Panc1 (cell line): ENCODE data around the gene ATG13. TPM values are rescaled to one million over a fixed set of nuclear protein-coding genes. Genes with fewer than 3 reads are reported as not detected.

ENCODE experiments used
- ATAC-seq: fragments of 200-7000 bp; cut with Tn5 transposase; 2 replicates; pipeline ENCODE4 v1.9.1; 2020; ENCODE audit warnings: mild to moderate bottlenecking, moderate library complexity
- BruUV-seq: library from RNA; stranded (reverse); fragments of 400-500 nt; replicated peaks from 2 replicates; lab custom pipeline; 2021; lab: Mats Ljungman, UMichigan
- CTCF ChIA-PET: fragments of 300-600 bp; sonication (Branson Sonifier 250); formaldehyde crosslinking; loops from one replicate; lab custom pipeline; 2022; ENCODE audit warnings: antibody characterized with exemption; lab: Charles Lee
- POLR2A ChIA-PET: fragments of 300-600 bp; sonication (Branson Sonifier 250); formaldehyde crosslinking; loops from one replicate; lab custom pipeline; 2022; ENCODE audit warnings: antibody characterized with exemption; lab: Charles Lee
- DNase-seq: peaks from one replicate; pipeline ENCODE4 v3.0.0-alpha.2; 2010; ENCODE audit warnings: low read depth, low spot score
- H3K27ac ChIP-seq: 2 replicates; pipeline ENCODE4 v1.5.1; 2011; ENCODE audit warnings: mild to moderate bottlenecking, low read length, inconsistent platforms
- H3K27me3 ChIP-seq: fragments of 200-500 bp; sonication (Bioruptor generic); 2 replicates; pipeline ENCODE4 v1.6.0; 2014; ENCODE audit warnings: low read length, inconsistent platforms; ENCODE audit not compliant: control insufficient read depth, insufficient read depth
- H3K36me3 ChIP-seq: fragments of 200-500 bp; sonication (Bioruptor generic); 2 replicates; pipeline ENCODE4 v1.5.1; 2014; ENCODE audit warnings: inconsistent platforms, mild to moderate bottlenecking, low read length, moderate library complexity; ENCODE audit not compliant: control insufficient read depth, insufficient read depth
- H3K4me1 ChIP-seq: 2 replicates; pipeline ENCODE4 v1.5.1; 2011; ENCODE audit warnings: inconsistent platforms, mild to moderate bottlenecking, low read length, moderate library complexity; ENCODE audit not compliant: control insufficient read depth, insufficient read depth
- H3K4me3 ChIP-seq, 2 experiments: 2 replicates each; pipeline ENCODE4 v1.5.1; 2011 to 2012; ENCODE audit warnings: low read depth in 2 of 2, low read length in 2 of 2, mild to moderate bottlenecking in 2 of 2, inconsistent platforms in 1 of 2, moderate library complexity in 1 of 2
- H3K9me3 ChIP-seq: fragments of 200-500 bp; sonication (Bioruptor generic); 2 replicates; pipeline ENCODE4 v1.5.1; 2014; ENCODE audit warnings: low read depth, mild to moderate bottlenecking, inconsistent platforms, low read length, moderate library complexity; ENCODE audit not compliant: control insufficient read depth, insufficient read depth
- CTCF ChIP-seq: fragments of 450-650 bp; IDR thresholded peaks from 2 replicates; pipeline ENCODE4 v1.5.1; 2017; ENCODE audit warnings: mild to moderate bottlenecking
- POLR2AphosphoS5 ChIP-seq: IDR thresholded peaks from 2 replicates; pipeline ENCODE4 v1.6.1; 2012; ENCODE audit warnings: mild to moderate bottlenecking, low read depth, low read length, moderate library complexity
- REST ChIP-seq, 2 experiments: IDR thresholded peaks; 2 replicates each; pipeline ENCODE4 v1.6.1; 2011 to 2012; ENCODE audit warnings: low read depth in 2 of 2, control low read depth in 1 of 2, low read length in 1 of 2, mild to moderate bottlenecking in 1 of 2, moderate library complexity in 1 of 2; ENCODE audit not compliant: insufficient read depth in 1 of 2
- SIN3A ChIP-seq: IDR thresholded peaks from 2 replicates; pipeline ENCODE4 v1.6.1; 2012; ENCODE audit warnings: low read depth, mild to moderate bottlenecking, low read length, moderate library complexity, borderline replicate concordance; ENCODE audit not compliant: insufficient read depth
- TCF7L2 ChIP-seq: IDR thresholded peaks from 2 replicates; pipeline ENCODE4 v1.6.1; 2011; ENCODE audit warnings: mild to moderate bottlenecking, low read depth, low read length, inconsistent platforms
- in situ Hi-C: cut with HindIII; loops from 2 replicates; pipeline ENCODE4 v1.10.0; 2016; ENCODE audit warnings: low sequenced_read_pairs, low pct_unique_long_range_greater_than_20kb
- intact Hi-C: fragments of 100-400 bp; cut with micrococcal nuclease; formaldehyde crosslinking; loops from one replicate; pipeline ENCODE4 v1.10.0; 2022; ENCODE audit not compliant: unreplicated experiment
- total RNA-seq: library from RNA; stranded (reverse); gene quantifications from one replicate; pipeline ENCODE4 v1.2.1, GENCODE V29; 2021; ENCODE audit not compliant: unreplicated experiment

ATG13 gene
- total RNA-seq, 1 experiment from 2014 or later = 57.9 TPM

GRCh38 chr11:46604796-46605195 is 12.6 kb upstream of the ATG13 start:
- no TSS peak for BruUV-seq
- Histone ChIP-seq H3K9me3 (no peaks in the 10 kb centered on the region), H3K4me3 (no peak overlapping the region), H3K36me3 (no peaks in the 10 kb centered on the region), H3K27ac (no peak overlapping the region), H3K4me1 (no peaks in the 10 kb centered on the region), H3K27me3 (no peaks in the 10 kb centered on the region)
- DNase-seq (no peak), ATAC-seq (no peak)
- in situ Hi-C loops (no loop called here), intact Hi-C loops (no loop called here)
- TF ChIP-seq SIN3A (no peak), TCF7L2 (no peak), CTCF (no peak), REST (IDR thresholded peaks at IDR 0.05; ENCODE audit: insufficient read depth in 1 of 2, low read depth in 2 of 2, low read length in 1 of 2) (no peak), POLR2AphosphoS5 (no peak)
- POLR2A ChIA-PET = interaction anchor here (0.7 kb wide), 1 partner anchor 10 kb away, joined by 15 read pairs; no protein-coding TSS in a partner anchor
- CTCF ChIA-PET = no interaction called here

GRCh38 chr11:46607516-46607915 is 9.8 kb upstream of the ATG13 start:
- in situ Hi-C loops (no loop called here), intact Hi-C loops (no loop called here)
- Histone ChIP-seq H3K27ac (no peak overlapping the region), H3K9me3 (no peaks in the 10 kb centered on the region), H3K27me3 (no peaks in the 10 kb centered on the region), H3K4me3 (no peak overlapping the region), H3K4me1 (peaks cover 11% of the 10 kb centered on the region; the same call in 1 of the 2 replicates), H3K36me3 (no peaks in the 10 kb centered on the region)
- CTCF ChIA-PET = interaction anchor here (0.6 kb wide), 1 partner anchor 279 kb away, joined by 11 read pairs; no protein-coding TSS in a partner anchor
- BruUV-seq = no TSS peak
- POLR2A ChIA-PET = interaction anchor here (0.6 kb wide), 1 partner anchor 13 kb away, joined by 13 read pairs; the partner anchor contains the start of gene AMBRA1
- DNase-seq (no peak), ATAC-seq (no peak)
- TF ChIP-seq TCF7L2 (no peak), POLR2AphosphoS5 (no peak), REST (IDR thresholded peaks at IDR 0.05; ENCODE audit: insufficient read depth in 1 of 2, low read depth in 2 of 2, low read length in 1 of 2) (no peak), CTCF (no peak), SIN3A (no peak)
